DLD1 (cell line): ENCODE data around the gene KNCN.

Experiments
- in situ Hi-C: cut with HindIII; loops from 2 replicates; pipeline ENCODE4 v1.10.0; 2017; ENCODE audit warnings: low sequenced_read_pairs

KNCN gene

DNA sequence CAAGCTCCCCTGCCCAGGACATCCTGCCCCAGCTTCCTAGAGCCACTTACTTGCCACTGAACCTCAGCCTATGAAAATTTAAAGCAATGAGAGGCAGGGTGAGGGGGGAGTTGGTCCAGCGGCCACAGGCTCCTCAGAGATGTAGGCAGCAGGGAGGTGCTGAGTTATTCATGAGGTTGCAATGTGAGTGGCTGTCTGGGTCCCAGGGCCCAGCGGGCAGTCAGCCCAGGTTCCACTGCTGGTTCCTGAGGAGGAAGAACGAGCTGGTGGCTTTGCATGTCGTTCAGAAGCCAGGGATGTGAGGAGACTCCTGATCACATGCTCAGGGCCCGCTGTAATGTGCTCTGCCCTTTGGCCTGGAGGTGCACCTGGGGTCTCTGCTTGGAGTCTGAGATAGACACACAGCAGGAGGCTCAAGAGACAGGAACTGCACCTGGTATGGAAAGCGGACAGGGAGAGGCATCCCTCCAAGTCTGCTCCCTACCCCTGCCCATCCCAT lies at the start of gene KNCN:
Gene KNCN (minus strand): TSS at position 51 of the 499 bp plus-strand sequence. CDS start 432 bp downstream, outside the sequence.
- in situ Hi-C loops = no loop called here

- in situ Hi-C loops = no loop called here
Observed at GRCh38 chr1:46599059-46599970, 47.9 kb upstream of the KNCN start.

- in situ Hi-C loops = no loop called here
Observed at GRCh38 chr1:46596846-46597245, 45.4 kb upstream of the KNCN start.

DNA sequence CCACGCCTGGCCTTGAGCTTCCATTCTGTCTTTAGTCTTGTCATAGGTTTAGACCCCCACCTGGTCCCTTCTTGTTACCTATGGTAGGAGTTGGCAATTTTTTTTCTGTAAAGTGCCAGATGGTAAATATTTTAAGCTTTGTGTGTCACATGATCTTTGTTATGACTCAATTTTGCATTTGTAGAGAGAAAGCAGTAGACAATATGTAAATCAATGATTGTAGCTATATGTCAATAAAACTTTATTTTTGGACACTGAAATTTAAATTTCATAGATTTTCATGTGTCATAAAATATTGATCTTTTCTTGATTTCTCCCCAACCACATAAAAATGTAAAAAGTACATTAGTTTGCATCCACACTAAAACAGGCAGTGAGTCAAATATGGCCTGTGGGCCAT lies 44.6 kb upstream of the KNCN start:
- in situ Hi-C loops = no loop called here

DNA sequence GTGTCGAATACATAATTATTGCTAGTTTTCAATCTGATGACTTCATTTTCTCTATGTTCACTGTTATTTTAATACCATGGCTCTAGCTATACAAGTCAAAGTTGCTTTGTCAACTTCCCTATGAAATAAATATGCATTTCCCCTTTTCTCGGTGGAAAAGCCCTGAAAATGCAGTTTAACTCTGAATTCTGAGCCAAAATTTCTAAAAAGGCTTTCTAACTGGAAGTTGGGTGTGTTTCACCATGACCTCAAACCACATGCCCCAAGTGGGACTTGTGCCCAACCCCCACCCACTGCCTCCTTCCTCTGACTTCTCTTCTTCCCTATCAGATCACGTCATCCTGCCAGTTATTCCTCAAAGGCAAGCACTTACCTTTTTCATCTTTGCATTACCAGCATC lies 43.7 kb upstream of the KNCN start:
- in situ Hi-C loops = no loop called here

- in situ Hi-C loops = no loop called here
Observed at GRCh38 chr1:46594063-46594462, 42.6 kb upstream of the KNCN start.

- in situ Hi-C loops = no loop called here
Observed at GRCh38 chr1:46592823-46593222, 41.4 kb upstream of the KNCN start.

- in situ Hi-C loops = no loop called here
Observed at GRCh38 chr1:46589529-46589928, 38.1 kb upstream of the KNCN start.

DNA sequence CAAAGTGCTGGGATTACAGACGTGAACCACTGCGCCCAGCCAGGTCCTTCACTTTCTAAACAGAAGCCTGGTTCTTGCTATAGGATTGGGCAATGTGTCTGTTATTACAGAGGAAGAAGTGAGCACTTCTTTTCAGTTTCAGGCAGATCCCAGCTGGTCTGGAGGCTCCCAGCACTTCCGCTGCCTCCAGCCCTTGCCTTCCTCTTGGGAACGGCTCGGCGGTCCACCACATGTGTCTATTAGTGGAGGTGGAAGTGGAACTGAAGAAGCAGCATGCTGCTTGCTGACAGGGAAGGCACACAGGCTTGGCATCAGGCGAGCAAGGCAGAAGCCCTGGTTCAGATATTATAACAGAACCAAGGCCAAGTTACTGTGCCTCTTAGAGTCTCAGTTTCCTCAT lies 35.6 kb upstream of the KNCN start:
- in situ Hi-C loops = no loop called here

DNA sequence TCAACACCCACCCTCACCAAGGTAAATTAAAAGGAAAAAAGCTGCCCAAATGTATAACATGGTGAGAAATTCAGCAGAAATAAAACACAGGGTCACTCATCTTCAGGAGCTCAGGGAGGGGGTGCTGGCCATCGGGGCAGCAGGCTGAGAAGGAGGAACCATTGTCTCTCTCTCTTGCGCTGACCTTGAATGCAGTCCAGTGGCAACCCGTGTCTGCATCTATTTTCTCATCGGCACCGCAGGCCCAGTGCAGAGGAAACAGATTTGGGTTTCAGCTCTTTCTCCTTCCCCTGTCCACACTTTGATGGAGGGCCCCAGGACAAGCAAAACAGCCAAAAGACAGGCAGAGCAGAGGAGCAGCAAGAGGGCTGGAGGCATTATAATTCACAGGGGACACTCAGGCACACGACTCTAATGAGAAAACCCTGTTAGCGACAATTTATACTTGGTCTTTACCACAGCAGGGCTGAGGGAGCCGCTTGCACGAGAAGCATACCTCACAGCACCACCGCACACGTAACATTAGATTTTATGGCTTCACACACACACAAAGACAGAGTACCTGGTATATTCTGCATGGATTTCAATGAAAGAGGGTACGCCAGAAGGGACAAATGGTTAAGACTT lies 34.0 kb upstream of the KNCN start:
- in situ Hi-C loops = no loop called here

DNA sequence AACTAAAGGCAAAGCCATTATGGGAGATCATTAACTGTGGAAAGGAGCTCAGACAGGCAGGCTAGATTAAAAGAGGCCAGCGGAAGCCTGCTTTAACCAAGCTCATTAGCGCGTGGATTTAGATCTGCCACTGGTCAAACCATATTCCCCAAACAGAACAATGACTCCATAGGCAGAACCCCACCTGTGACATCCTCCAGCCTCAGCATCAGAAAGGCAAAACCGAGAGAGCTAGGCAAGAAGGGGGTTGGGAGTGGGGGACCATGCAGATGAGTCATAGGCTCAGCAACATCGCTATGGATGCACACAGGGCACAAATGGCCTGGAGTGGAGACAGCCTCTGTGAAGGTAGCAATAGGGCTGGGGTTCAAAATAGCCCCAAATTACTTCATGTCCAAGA lies 32.0 kb upstream of the KNCN start:
- in situ Hi-C loops = no loop called here

- in situ Hi-C loops = no loop called here
Observed at GRCh38 chr1:46582972-46583371, 31.5 kb upstream of the KNCN start.

DNA sequence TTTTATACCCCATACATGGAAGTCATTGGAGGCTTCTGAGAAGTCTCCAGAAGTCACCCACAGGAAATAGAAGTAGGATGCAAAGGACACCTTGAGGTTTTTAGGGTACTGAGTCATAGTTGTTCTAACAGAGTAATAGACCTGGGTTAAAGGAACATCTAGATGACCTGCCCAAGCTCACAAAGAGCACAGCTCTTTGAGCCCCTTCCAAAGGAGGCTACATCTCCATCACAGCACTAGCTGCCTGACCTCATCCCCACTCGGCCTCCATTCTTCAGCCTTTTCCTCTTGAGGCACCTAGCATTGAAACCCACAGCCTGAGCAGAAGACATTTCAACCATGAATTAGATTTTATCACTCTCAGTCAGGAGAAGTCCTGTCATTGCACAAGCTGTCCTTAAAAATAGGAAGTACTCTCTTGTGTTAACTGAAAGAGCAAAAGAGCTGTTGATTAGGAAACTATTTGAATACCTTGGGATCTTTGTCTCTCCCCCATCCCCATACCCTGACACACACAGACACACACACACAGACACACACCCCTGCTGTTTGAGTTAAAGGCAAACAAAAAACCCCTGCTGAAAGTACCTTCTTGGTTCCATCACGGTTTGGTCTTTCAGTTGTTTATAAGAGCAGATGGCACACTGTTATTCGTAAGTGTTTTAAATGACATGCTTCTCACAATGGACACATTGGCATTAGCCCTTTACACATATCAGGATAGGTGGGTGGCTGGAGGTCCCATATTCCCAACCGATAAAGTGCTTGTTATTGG lies 30.4 kb upstream of the KNCN start:
- in situ Hi-C loops = no loop called here

DNA sequence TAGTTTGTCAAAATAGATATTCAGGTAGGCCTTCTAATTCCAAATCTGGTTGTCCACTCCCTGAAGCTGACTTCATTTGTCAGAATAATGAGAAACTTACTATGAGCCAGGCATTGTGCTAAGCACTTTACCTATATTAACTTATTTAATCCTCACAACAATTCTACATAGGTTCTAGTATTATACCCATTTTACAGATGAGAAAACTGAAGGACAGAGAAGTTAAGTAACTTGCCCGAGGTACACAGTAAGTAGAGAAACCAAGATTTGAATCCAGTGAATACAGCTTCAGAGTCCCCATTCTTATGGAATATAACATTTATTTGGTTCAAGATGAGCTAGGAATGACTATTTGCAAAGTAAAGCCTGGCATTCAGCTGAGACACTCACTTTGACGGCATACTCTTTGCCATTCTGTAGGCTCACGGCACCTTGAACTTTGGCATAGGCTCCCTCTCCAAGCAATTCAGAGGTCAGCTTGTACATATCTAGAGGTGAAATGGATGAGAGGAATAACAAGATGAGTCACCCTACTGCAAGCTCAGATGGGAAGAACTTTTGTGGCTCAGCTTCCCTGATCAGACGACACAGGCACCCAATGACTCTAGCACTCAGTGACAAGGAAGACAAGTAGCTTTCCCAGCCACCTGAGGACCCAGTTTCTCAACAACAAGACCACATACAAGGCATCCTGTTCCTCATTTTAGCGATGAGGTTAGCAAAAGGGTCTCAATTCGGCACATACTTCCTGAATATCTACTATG lies 28.9 kb upstream of the KNCN start:
- in situ Hi-C loops = no loop called here

- in situ Hi-C loops = no loop called here
Observed at GRCh38 chr1:46577671-46578070, 26.2 kb upstream of the KNCN start.

GRCh38 chr1:46576596-46576995 lies 25.1 kb upstream of the KNCN start:
- in situ Hi-C loops = no loop called here

DNA sequence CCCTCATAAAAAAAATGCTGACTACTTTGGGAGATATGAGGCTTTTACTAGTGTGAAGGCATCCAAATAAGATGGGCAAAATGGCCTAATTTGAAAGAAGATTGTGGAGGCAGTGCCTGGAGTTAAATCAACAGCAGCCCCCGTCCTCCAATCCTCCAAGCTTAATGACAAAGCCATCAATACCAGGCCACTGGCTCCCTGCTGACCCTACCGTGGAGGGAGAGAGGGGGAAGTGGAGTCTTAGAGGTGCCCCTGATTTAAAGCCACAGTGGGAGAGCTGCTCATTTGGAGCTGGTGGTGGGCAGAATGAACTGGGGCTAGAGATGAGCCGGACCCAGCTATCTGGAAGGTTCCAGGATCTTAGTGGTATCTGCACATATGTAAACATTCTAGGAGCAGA lies 24.3 kb upstream of the KNCN start:
- in situ Hi-C loops = no loop called here

DNA sequence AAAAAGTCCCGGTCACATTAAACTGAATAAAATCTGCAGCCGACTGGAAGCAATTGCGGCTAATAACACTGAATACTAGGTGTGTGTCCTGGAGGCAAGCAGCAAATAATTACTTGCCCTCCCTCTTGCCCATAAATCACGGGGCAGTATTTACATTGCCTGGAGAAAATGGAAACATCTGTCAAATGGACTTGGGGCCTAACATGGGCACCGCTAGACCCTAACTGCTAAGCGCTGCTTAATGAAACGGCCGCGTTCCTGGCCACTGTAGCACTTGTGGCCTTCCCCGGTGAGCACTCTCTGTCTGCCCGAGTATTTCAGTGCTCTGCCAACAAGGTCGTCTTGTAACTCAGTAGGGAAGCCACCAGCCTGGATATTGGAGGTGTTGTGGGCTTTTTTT lies 23.9 kb upstream of the KNCN start:
- in situ Hi-C loops = no loop called here

DNA sequence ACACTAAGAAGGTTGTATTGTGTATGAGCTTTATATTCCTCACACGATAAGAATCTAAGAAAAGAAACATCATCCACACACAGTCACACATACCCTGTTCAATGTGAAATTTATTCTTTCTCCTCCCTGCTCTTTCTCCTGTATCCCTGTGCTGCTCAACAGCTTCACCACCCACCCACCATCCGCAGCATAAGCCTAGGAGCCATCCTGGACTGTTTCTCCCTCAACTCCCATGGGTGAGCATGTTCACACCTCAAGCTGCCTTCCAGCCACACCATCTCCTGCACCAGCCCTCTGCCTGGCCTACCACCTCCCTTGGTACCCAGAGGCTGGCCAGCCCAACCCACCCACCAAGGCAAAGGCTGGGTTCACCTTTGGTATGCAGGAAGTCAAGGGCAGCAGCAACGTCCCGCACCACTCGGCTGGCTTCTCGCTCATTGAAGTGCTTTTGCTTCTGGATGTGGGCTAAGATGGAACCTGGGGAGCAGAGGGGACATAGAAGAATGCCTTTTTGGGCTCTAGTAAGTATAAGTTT lies 20.3 kb upstream of the KNCN start:
- in situ Hi-C loops = no loop called here
